RWPE2 (cell line): ENCODE measurements around the gene SMIM13.

ENCODE experiments used
- ATAC-seq: fragments of 200-7000 bp; cut with Tn5 transposase; 3 replicates; pipeline ENCODE4 v1.9.1; 2021; ENCODE audit warnings: low read depth
- DNase-seq: peaks from one replicate; pipeline ENCODE4 v3.0.0-alpha.2; 2020; ENCODE audit warnings: low spot score
- H3K27ac ChIP-seq: fragments of 450-650 bp; 2 replicates; pipeline ENCODE4 v1.5.1; 2017; ENCODE audit warnings: mild to moderate bottlenecking; ENCODE audit not compliant: poor library complexity, severe bottlenecking
- H3K27me3 ChIP-seq: fragments of 250-450 bp; sonication (Bioruptor Pico); 2 replicates; pipeline ENCODE4 v1.5.1; 2021; ENCODE audit warnings: mild to moderate bottlenecking, moderate library complexity; ENCODE audit not compliant: insufficient read depth, poor library complexity, severe bottlenecking
- H3K36me3 ChIP-seq: fragments of 250-450 bp; sonication (Bioruptor Pico); 2 replicates; pipeline ENCODE4 v1.5.1; 2020; ENCODE audit warnings: low read depth, mild to moderate bottlenecking, moderate library complexity
- H3K4me1 ChIP-seq: fragments of 250-450 bp; sonication (Bioruptor Pico); 2 replicates; pipeline ENCODE4 v1.5.1; 2021; ENCODE audit warnings: mild to moderate bottlenecking, moderate library complexity; ENCODE audit not compliant: insufficient read depth, poor library complexity, severe bottlenecking
- H3K4me3 ChIP-seq: fragments of 250-450 bp; sonication (Bioruptor Pico); 2 replicates; pipeline ENCODE4 v1.5.1; 2021; ENCODE audit warnings: mild to moderate bottlenecking, moderate library complexity; ENCODE audit not compliant: severe bottlenecking
- H3K9me3 ChIP-seq: fragments of 250-450 bp; sonication (Bioruptor Pico); 2 replicates; pipeline ENCODE4 v1.5.1; 2021; ENCODE audit warnings: mild to moderate bottlenecking, moderate library complexity; ENCODE audit not compliant: severe bottlenecking
- CTCF ChIP-seq: fragments of 450-650 bp; IDR thresholded peaks from one replicate; pipeline ENCODE4 v1.5.1; 2017; ENCODE audit warnings: mild to moderate bottlenecking, moderate library complexity; ENCODE audit not compliant: poor library complexity, severe bottlenecking

The SMIM13 gene

GRCh38 chr6:11062083-11062482 is 31.6 kb upstream of the SMIM13 start:
- no peak overlapping the region for H3K4me3 ChIP-seq
- DNase-seq (no peak), ATAC-seq (no peak)
- no peak overlapping the region for H3K27ac ChIP-seq
- no peaks in the 10 kb centered on the region for H3K4me1 ChIP-seq
- H3K36me3 ChIP-seq, result no peaks in the 10 kb centered on the region
- H3K9me3 ChIP-seq, result no peaks in the 10 kb centered on the region
- H3K27me3 ChIP-seq, result no peaks in the 10 kb centered on the region
- TF ChIP-seq CTCF, result no peak

GRCh38 chr6:11062715-11063114 is 30.9 kb upstream of the SMIM13 start:
- TF ChIP-seq CTCF, result no peak
- no peak for DNase-seq
- ATAC-seq, result no peak
- Histone ChIP-seq H3K27ac (no peak overlapping the region), H3K4me3 (no peak overlapping the region), H3K27me3 (no peaks in the 10 kb centered on the region), H3K9me3 (no peaks in the 10 kb centered on the region), H3K36me3 (no peaks in the 10 kb centered on the region), H3K4me1 (no peaks in the 10 kb centered on the region)

DNA sequence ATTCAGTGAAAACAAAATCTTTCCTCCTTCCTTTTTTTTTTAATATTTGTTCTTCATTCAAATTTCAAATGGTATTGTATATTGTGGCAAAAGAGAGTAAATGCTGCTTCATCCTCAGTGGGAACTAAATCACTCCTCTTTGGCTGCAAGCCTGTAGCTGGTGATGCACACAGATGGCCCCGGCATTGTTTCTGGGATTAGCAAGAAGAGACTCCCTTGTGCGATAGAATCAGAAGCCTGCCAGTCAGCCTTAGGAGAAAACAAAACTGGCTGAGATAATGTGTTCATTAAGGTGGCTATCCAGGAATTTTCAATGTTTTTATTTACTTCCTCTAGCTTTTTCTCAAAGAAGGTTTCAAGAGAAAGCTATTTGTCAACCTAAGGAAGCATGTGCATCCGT is 28.8 kb upstream of the SMIM13 start:
- ATAC-seq, result no peak
- H3K9me3 ChIP-seq, result no peaks in the 10 kb centered on the region
- no peak overlapping the region for H3K4me3 ChIP-seq
- H3K27me3 ChIP-seq, result no peaks in the 10 kb centered on the region
- no peak for DNase-seq
- TF ChIP-seq CTCF, result no peak
- H3K27ac ChIP-seq, result no peak overlapping the region
- no peaks in the 10 kb centered on the region for H3K4me1 ChIP-seq
- H3K36me3 ChIP-seq, result no peaks in the 10 kb centered on the region

- Histone ChIP-seq H3K36me3 (no peaks in the 10 kb centered on the region), H3K27me3 (no peaks in the 10 kb centered on the region), H3K4me3 (no peak overlapping the region), H3K4me1 (no peaks in the 10 kb centered on the region), H3K9me3 (no peaks in the 10 kb centered on the region), H3K27ac (no peak overlapping the region)
- TF ChIP-seq CTCF, result no peak
- no peak for ATAC-seq
- DNase-seq, result no peak
These were observed 28.0 kb upstream of the SMIM13 start for GRCh38 chr6:11065436-11066202.

DNA sequence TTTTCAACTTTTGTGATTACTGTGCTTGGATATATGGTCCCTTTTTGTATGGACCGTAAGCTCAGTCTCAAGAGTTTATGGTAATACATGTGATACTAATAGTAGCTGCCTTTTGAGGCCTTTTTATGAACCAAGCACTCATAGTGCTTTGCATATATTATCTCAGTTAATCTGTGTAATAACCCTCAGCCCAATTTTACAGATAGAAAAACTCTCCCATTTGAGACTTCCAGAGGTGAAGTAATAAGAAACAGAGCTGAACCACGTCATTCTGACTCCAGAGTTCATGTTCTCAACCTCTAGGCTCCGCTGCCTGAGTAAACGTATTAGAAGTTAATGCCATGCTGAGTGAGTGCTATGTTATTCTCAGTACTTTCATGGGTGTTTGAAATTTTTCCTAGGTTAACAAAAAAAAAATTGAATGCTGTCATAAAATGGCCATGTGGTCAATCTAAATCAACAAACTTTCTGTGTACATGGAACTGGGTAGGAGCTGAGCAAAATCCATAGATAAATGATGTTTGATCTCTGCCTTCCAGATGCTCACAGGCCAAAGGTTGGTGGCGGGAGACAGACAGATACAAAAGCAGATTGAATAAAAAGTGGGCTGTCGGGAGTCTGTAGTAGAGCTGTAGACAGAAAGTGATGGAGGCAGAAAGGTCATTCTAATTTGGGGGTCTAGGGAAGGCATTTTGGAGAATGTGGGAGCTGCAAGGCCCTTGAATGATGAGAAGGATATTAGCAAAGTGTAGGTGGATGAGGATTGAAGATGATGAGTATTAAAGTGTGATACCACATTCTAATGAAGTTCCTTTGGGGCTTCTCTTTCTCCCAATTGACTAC is 26.9 kb upstream of the SMIM13 start:
- no peaks in the 10 kb centered on the region for H3K27me3 ChIP-seq
- TF ChIP-seq CTCF, result no peak
- H3K4me3 ChIP-seq, result no peak overlapping the region
- H3K36me3 ChIP-seq, result no peaks in the 10 kb centered on the region
- H3K9me3 ChIP-seq, result no peaks in the 10 kb centered on the region
- ATAC-seq (no peak), DNase-seq (no peak)
- no peak overlapping the region for H3K27ac ChIP-seq
- H3K4me1 ChIP-seq, result no peaks in the 10 kb centered on the region
